ENCODE results near the gene CSNK2B.

The CSNK2B gene

DNA sequence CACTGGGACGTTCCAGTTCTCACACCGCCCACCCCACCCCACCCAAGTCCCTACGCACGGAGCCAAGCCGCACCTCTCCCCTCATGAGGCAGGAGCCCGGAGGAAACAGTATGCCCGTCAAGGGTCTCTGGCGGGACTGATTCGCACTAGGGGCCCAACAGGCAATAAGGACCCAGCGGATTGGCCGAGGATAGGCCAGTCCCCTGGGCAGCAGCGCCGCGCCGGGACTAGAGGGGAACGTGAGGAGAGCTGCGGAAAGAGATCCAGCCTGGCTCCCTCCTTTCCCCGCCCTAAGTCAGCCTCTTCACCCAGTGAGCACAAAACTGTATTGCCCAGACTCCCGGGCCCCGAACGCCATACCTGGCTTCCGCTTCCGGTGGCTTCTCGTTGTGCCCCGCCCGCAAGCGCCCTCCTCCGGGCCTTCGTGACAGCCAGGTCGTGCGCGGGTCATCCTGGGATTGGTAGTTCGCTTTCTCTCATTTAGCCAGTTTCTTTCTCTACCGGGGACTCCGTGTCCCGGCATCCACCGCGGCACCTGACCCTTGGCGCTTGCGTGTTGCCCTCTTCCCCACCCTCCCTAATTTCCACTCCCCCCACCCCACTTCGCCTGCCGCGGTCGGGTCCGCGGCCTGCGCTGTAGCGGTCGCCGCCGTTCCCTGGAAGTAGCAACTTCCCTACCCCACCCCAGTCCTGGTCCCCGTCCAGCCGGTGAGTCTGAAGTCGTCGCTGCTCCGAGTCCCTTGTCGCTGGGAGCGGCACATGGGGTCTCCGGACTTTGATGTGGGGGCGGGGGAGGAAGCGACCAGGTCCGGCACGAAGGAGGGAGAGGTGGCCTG is at the start of gene CSNK2B:
CSNK2B (plus strand) TSS at position 580 of the 836 bp plus-strand sequence. CDS start 752 bp downstream, outside the sequence.
- DNase-seq = peak; percentile 99

DNA sequence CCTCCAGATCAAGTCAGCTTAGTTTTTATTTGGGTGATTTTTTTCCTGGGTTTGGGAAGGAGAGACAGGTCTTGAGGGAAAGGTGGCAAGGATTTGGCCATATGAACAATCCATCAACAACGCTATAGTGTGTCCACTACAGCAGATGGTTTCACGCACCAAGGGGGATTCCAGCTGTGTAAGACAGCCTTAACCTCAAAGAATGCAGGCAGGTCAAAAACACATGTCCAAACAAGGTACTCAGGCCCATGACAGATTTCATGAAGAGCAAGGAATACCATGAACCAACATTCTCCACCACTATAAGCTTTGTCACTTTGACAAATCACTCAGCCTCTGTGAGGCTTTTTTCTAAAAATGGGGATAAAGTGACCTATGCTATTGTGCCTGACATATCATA is 48.9 kb upstream of the CSNK2B start:
- DNase-seq = no peak

DNA sequence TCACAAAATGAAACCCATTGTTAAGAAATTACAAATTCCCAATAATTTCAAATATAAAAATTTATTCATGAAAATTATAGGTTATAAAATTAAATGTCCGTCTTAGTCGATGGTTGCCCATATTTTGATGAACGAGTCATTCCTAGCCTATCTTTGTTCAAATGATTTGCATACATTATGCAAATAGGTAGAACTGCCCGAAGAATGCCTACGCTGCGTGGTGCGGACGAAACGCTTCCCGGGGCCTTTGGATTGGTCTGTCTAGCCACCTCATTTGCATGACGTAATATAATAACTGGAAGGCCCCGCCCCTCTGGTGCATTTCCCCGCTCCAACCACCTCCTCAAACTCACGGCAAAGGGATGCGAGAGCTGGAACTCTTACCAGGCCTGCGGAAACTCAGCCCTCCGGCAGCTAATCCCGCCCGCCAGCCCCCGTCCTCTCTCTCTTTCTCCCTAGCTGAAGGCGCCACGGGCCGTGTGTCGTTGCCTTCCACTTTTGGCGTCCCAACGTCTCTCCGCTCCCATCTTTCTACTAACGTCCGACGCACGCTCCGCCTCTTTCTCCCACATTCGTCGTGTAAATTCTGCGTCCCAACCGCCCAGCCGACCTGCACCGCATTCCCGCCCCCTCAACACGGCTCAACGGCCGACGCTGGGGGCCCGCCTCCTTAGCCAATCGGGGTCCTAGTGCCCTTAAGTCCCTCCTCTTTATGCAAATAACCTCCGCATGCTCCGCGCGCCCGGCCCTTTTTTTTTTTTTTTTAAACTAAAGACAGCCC is 45.9 kb upstream of the CSNK2B start:
- peak; percentile 97 for DNase-seq

DNA sequence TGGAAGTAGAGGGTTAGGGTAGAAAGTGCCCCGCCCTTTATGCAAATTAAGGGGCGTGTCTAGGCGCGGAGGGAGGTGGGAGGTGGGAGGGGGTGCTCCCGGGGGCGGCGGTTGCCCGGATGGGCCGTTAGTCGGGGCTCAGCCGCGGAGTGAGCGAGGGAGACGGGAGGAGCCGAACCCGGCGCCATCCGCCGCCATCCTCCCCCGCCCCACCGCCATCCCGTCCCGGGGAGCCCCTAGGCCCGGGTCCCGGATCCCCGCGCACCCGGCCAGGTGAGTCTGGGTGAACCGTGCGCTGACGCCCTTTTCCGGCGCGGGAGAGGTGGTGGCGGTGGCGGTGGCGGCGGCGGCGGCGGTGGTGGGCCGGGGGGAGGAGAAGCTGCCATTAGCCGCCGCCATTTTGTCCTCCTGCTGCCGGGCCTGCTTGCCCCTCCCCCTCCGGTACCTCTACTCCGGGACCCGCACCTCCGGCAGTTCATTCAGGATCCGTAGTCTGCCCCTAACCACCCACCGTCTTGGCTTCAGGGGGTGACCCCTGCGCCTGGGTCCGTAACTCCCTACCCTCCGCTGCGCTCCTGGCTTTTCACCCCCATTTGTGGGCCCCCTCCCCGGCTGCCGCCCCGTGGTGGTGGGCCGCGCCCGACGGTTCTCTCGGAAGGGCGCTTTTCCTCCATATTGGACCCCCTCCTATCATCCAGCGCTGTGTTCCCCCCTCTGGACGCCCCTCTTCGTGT is 45.1 kb upstream of the CSNK2B start, which contains the start of gene PRRC2A:
PRRC2A (plus strand) TSS at position 130 of the 734 bp plus-strand sequence. CDS start 2,075 bp downstream, outside the sequence.
- peak; percentile 82 for DNase-seq

DNA sequence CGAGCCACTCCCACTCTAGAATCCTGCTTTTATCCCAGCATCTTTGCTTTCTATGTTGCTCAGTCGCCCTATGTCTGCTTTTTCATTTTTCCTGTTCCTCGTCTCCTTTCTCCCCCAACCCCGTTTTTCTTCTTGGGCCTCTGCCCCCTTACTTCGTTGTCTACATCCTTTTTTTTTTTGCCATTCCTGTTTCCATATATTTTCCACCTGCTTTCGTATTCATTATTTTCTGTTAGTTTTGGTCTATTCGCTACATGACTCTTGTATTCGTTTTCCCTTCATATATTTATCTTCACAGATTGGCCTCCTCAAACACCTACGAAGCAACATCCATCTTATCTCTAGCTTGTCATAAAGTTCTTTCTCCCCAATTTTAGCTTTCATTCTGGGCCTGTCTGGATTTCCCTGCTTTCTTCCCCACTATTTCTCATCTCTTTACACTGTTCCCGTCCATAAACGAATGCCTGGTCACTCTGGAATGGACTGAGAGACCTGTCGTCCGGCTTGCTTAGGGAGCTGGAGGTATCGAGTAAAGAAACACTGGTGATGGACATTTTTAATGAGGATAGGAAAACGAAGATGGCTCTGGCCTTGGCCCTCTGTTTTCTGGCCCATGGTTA is 44.5 kb upstream of the CSNK2B start:
- no peak for DNase-seq

DNA sequence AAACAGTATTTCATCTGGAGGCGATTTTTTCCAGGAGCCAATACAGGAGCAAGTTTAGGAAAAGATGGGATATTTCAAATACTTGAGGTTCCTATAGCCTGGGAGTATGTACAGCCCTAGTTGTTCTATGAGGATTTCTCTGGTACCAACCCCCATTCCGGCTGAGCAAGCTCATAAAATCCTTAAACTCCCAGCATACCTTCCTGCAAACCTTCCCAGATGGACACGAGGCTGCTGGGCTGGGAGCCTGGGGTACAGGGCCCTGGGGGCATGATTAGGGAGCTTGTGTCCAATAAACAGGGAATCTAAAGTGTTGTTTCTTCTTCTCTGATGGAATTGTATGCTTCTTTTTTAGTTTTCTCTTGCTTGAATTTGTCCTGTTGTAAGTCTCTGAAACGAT is 43.9 kb upstream of the CSNK2B start:
- no peak for DNase-seq

DNA sequence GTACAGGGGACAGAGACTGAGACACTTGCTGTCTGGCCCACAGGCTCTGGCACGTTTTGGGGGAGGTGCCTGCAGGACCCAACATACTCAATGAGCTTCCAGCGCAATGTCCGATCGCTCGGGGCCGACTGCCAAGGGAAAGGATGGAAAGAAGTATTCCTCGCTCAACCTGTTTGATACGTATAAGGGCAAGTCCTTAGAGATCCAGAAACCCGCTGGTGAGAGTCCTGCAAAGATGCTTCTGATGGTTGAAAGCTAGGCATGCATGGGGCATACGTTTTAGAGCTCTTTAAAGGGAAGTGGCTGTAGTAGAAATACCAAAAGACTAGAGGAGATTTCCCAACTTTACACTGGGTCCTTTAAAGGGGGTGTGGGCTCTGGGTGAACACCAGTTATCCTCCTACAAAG is 43.2 kb upstream of the CSNK2B start:
- DNase-seq = no peak

DNA sequence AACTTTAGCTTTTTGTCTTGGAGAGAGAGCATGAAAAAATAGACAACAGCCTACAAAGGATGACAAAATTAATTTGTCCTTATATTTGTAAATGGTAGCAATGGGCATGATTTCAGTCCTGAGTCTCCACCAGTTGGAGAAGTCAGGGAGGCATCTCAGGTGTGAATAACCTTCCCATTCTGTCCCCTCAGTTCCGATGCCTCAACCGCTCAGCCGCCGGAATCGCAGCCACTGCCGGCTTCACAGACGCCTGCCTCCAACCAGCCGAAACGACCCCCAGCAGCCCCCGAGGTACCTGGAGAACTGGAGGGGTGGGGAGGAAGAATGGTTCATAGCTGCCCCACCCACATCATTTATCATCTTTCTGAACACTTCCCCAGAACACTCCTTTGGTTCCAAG is 41.8 kb upstream of the CSNK2B start:
- no peak for DNase-seq

DNA sequence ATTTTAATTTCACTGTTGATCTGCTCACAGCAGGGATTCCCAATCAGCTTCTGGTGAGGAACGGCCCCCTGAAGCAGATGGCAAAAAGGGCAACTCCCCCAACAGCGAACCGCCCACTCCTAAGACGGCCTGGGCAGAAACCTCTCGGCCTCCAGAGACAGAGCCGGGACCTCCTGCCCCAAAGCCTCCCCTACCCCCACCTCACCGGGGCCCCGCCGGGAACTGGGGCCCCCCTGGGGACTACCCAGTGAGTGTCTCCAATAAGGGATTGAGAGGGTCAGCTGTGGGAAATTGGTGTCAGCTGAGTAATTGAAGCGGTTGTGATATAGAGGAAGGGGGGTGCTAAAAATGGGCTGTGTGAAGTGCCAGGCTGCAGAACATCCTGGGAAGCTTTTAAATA is 38.9 kb upstream of the CSNK2B start:
- DNase-seq = no peak

DNA sequence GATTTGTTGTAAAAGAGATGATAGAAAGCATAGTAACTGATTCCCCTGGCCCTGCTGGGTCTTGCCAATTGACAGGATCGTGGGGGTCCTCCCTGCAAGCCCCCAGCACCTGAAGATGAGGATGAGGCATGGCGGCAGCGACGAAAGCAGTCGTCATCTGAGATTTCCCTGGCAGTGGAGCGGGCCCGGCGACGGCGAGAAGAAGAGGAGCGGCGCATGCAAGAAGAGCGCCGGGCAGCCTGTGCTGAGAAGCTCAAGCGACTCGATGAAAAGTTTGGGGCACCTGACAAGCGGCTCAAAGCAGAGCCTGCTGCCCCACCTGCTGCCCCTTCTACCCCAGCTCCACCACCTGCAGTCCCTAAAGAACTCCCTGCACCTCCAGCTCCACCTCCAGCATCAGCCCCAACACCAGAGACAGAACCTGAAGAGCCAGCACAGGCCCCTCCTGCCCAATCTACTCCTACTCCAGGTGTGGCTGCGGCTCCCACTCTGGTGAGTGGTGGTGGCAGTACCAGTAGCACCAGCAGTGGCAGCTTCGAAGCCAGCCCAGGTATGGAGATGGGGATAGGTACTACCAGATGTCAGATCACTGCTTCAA is 38.1 kb upstream of the CSNK2B start:
- DNase-seq = no peak

DNA sequence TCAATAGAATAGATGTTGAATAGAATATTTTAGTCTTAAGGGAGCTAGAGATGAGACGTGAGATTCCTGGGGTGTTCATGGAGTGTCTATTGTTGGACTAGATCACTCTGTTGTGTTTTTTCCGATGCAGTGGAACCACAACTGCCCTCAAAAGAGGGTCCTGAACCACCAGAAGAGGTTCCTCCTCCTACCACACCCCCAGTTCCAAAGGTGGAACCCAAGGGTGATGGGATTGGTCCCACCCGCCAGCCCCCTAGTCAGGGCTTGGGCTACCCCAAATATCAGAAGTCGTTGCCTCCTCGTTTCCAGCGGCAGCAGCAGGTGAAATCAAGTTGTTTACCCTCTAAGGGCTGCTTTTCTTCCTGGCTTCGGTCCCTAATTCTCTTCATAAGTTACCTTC is 36.9 kb upstream of the CSNK2B start:
- no peak for DNase-seq

DNA sequence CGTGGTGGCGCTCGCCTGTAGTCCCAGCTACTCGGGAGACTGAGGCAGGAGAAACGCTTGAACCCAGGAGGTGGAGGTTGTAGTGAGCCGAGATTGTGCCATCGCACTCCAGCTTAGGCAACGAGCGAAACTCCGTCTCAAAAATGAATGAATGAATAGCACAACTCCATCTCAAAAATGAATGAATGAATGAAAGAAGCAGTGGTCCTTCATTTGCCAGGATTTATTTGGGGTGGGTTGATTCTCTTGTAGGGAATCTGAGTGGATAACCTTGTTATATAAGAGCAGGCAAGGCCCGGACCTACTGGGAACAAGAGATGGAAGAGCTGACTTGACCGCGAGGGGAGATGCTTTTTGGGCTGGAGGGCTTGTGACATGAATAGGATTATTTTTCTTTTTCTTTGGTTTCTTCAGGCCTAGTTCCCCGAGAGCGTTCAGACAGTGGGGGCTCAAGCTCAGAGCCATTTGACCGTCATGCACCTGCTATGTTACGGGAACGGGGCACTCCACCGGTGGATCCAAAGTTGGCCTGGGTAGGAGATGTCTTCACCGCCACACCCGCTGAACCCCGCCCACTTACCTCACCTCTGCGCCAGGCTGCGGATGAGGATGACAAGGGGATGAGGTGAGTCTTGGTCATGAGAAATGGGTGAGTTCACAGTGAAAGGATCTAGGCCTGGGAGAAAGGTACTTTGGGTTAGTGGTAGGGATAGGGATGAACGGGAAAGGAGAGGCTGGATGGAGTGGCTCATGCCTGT is 35.5 kb upstream of the CSNK2B start:
- DNase-seq = no peak

DNA sequence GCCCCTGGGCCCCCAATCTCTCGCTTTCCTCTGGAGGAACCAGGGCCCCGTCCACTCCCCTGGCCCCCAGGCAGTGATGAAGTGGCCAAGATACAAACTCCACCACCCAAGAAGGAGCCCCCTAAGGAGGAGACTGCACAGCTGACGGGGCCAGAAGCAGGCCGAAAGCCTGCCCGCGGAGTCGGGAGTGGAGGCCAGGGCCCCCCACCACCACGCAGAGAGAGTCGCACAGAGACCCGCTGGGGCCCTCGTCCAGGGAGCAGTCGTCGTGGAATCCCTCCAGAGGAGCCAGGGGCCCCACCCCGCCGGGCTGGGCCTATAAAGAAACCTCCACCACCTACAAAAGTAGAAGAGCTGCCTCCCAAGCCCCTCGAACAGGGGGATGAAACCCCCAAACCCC is 34.7 kb upstream of the CSNK2B start:
- DNase-seq = no peak

DNA sequence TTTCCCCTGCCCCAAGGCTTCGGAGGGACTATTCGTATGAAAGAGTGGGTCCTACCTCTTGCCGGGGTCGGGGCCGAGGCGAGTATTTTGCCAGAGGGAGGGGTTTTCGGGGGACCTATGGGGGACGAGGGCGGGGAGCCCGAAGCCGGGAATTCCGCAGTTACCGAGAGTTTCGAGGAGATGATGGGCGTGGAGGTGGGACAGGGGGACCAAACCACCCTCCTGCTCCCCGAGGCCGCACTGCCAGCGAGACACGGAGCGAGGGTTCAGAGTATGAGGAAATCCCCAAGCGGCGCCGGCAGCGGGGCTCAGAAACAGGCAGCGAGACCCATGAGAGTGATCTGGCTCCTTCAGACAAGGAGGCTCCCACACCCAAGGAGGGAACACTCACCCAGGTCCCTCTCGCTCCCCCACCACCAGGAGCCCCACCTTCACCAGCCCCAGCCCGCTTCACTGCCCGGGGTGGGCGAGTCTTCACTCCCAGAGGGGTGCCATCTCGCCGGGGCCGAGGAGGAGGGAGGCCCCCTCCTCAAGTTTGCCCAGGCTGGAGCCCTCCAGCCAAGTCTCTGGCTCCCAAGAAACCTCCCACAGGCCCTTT is 34.1 kb upstream of the CSNK2B start:
- DNase-seq = no peak

DNA sequence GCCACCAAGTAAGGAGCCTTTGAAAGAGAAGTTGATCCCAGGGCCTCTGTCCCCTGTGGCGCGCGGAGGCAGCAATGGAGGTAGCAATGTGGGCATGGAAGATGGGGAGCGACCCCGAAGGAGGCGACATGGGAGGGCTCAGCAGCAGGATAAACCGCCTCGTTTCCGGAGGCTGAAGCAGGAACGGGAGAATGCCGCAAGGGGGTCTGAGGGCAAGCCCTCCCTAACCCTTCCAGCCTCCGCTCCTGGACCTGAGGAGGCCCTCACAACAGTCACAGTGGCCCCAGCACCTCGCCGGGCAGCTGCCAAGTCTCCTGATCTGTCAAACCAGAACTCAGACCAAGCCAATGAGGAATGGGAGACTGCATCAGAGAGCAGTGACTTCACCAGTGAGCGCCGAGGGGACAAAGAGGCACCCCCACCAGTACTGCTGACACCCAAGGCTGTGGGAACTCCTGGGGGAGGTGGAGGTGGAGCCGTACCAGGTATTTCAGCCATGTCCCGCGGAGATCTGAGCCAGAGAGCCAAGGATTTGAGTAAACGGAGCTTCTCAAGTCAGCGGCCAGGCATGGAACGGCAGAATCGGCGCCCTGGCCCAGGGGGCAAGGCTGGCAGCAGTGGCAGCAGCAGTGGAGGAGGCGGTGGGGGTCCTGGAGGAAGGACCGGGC is 33.5 kb upstream of the CSNK2B start:
- DNase-seq = no peak

DNA sequence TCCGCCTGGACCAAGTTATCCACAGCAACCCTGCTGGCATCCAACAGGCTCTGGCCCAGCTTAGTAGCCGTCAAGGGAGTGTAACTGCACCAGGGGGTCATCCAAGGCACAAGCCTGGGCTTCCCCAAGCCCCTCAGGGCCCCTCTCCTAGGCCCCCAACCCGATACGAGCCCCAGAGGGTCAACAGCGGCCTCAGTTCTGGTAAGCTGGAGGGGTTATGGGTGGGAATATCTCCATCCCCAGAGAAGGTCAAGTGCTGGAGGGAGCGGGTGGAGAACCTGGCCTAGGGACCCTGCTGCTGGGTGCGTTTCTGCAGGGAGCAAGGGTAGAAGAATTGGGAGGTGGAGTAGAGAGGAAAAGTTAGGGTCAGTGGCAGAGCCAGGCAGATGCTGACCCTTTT is 32.4 kb upstream of the CSNK2B start:
- DNase-seq = no peak

DNA sequence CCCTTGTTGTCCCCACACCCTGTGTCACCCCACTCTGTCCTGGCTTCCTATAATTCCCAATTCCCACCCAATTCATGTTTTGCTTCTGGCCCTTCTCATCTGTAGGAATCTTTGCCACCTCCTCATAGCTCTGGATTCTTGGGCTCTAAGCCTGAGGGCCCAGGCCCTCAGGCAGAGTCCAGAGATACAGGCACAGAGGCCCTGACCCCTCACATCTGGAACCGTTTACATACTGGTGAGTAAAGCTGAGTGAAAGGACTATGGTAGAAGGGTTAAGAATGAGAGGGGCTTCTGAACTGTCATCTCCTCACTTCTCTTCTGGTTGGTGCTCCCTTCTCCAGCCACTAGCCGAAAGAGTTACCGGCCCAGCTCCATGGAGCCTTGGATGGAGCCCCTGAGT is 31.7 kb upstream of the CSNK2B start:
- DNase-seq = no peak

DNA sequence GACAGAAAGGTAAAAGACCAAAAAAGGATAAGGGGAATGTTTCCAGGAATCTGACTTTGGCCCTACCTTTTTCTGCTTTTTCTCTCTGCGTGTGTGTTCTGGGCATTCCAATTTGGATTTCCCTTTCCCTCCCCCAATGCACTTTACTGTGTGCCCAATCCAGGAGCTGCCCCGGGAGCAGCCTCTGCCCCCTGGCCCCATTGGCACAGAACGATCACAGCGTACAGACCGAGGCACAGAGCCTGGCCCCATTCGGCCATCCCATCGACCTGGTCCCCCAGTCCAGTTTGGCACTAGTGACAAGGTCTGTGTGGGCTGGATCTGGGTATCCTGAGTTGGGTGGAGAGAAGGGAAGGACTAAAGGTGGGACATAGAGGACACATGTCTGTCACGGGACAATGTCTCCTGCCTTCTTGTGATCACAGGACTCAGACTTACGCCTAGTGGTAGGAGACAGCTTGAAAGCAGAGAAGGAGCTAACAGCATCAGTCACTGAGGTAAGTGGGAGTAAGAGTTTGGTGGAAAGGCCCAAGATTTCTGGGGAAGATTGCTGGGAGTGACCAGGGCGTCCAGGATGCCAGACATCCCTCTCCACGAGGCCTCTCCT is 30.8 kb upstream of the CSNK2B start:
- no peak for DNase-seq

DNA sequence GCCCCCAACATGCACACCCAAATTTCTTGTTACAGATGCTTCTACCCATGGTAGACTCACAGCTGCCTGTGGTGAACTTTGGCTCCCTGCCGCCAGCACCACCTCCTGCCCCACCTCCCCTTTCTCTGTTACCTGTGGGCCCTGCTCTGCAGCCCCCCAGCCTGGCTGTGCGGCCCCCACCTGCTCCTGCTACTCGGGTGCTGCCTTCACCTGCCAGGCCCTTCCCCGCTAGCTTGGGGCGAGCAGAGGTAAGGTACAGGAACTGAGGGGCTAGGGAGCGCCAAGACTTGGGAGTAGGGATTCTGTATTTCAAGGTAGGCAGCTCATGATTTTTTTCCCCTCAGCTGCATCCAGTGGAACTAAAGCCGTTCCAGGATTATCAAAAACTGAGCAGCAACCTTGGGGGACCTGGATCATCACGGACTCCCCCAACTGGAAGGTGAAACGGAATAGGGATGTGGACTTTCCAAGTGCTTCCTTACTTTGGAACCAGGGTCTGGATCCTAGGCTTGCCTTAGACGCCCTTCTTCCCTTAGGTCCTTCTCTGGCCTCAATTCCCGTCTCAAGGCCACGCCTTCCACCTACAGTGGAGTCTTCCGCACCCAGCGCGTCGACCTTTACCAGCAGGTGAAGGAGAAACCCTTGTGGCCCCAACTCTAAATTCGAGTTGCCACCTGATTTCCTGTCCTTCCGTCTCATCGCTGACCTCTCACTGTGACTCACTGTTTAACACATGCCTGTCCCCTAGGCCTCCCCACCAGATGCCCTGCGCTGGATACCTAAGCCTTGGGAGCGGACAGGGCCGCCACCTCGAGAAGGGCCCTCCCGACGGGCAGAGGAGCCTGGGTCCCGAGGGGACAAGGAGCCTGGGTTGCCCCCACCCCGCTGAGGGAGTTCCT is 28.9 kb upstream of the CSNK2B start:
- no peak for DNase-seq

Data from activated naive CD4-positive, alpha-beta T cell treated with Interleukin-2 at 50 U/mL for 16 hours (primary cell).